Adrenal gland (tissue), 12 donors: ENCODE measurements around the gene AGAP1. TPM values are rescaled to one million over a fixed set of nuclear protein-coding genes. Genes with fewer than 3 reads are reported as not detected.

Experiments used
- DNase-seq, 7 donors: peaks; one replicate each; pipeline ENCODE4 v3.0.0-alpha.2; 2019 to 2020
- H3K27ac ChIP-seq, 5 donors: fragments of 200-600 bp; sonication (generic) in 4 of 5; 1 replicate in 3 of 5; 2 replicates in 2 of 5; pipeline versions ENCODE4 v1.5.1 to v1.8.0; 2016 to 2020; ENCODE audit warnings: mild to moderate bottlenecking in 1 of 5
- H3K27me3 ChIP-seq: fragments of 200-600 bp; 2 replicates; pipeline ENCODE4 v1.8.0; 2021
- H3K36me3 ChIP-seq, 2 donors: fragments of 200-600 bp; replicated peaks in 1 of 2; 1 replicate in 1 of 2; 2 replicates in 1 of 2; pipeline versions ENCODE4 v1.5.1 to v1.8.0; 2018 to 2022
- H3K4me1 ChIP-seq, 2 donors: fragments of 200-600 bp; replicated peaks in 1 of 2; 1 replicate in 1 of 2; 2 replicates in 1 of 2; pipeline versions ENCODE4 v1.5.1 to v1.8.0; 2018 to 2021
- H3K4me3 ChIP-seq, 4 donors: fragments of 200-600 bp; sonication (generic) in 3 of 4; one replicate each; pipeline ENCODE4 v1.5.1; 2016 to 2018
- H3K9me3 ChIP-seq, 3 donors: fragments of 200-600 bp; sonication (generic) in 1 of 3; replicated peaks in 1 of 3; 1 replicate in 2 of 3; 2 replicates in 1 of 3; pipeline versions ENCODE4 v1.5.1 to v1.8.0; 2016 to 2021
- CTCF ChIP-seq, 6 experiments: fragments of 450-650 bp in 4 of 6; fragments of 200-600 bp in 2 of 6; sonication (generic) in 1 of 6; IDR thresholded peaks; 1 replicate in 5 of 6; 2 replicates in 1 of 6; pipeline versions ENCODE4 v1.5.1 to v1.8.0; 2016 to 2021; ENCODE audit warnings: antibody characterized with exemption in 6 of 6, mild to moderate bottlenecking in 2 of 6, moderate library complexity in 1 of 6
- POLR2A ChIP-seq, 2 donors: fragments of 450-650 bp; IDR thresholded peaks; one replicate each; pipeline ENCODE4 v1.6.1; 2017; ENCODE audit warnings: antibody characterized with exemption in 2 of 2, mild to moderate bottlenecking in 2 of 2, moderate library complexity in 1 of 2
- WGBS, 4 donors: extraction: QIAGEN DNeasy Blood & Tissue Kit in 2 of 4; methylation state at CpG; one replicate each; pipeline versions ENCODE4 v1.1.5 to v1.1.7; 2013 to 2017; 5-methylcytosine and 5-hydroxymethylcytosine counted together
- intact Hi-C, 2 donors: fragments of 100-400 bp; cut with DNase I; formaldehyde crosslinking; loops; one replicate each; pipeline versions ENCODE4 v1.14.1 to v1.15.0; 2022 to 2023
- polyA plus RNA-seq, 3 donors: library from polyadenylated mRNA; stranded (reverse); fragments of 200-250 nt in 2 of 3; fragments of 350-450 nt in 1 of 3; fragmentation: Illumina TruSeq in 1 of 3; extraction: RNeasy Lipid Tissue Mini Kit (QIAGEN cat#74804) in 1 of 3; gene quantifications; one replicate each; pipeline ENCODE4 v1.2.3, GENCODE V29; 2013 to 2014
- total RNA-seq, 9 donors: library from RNA; depleted of rRNA in 4 of 9; stranded (reverse); fragments of >200 nt in 4 of 9; fragments of 120-200 nt in 1 of 9; fragmentation: NEBNext Ultra II Directional in 1 of 9; extraction: Animal tissue kit (Norgen Biotek cat#: 25700) in 1 of 9; gene quantifications; one replicate each; pipeline versions ENCODE4 v1.1.0 to v1.2.4, GENCODE V29; 2013 to 2023
- donor health status: healthy with polysubstance abuse.
- donor health status: Bipolar disorder and iron deficiency.
- donor health status: DM: yes; HTN: yes; CAD: no.
- donor health status: DM: no; HTN: no; CAD: no.
- donor health status: DM: no; HTN: no; CAD: no.
- donor health status: DM: yes; HTN: yes; CAD: no.

Gene AGAP1
- total and polyA plus RNA-seq, 12 donors = 5.3 to 29.6 (median 17.7) TPM

- Histone ChIP-seq H3K27me3 (no peaks in the 10 kb centered on the region), H3K4me3 (no peak overlapping the region), H3K4me1 (no peaks in the 10 kb centered on the region), H3K27ac (no peak overlapping the region), H3K9me3 (no peaks in the 10 kb centered on the region), H3K36me3 (no peaks in the 10 kb centered on the region)
- WGBS, 4 donors = 82 to 90% (median 86%) methylated on average over 6 to 12 of the region's 12 CpGs
- TF ChIP-seq CTCF (IDR thresholded peaks at IDR 0.05) (no peak), POLR2A (IDR thresholded peaks at IDR 0.05) (no peak)
- intact Hi-C loops = no loop called here
- no peak for DNase-seq
Observed at GRCh38 chr2:235728800-235729556, 235.1 kb downstream of the AGAP1 start.

GRCh38 chr2:235729557-235729947 lies 235.7 kb downstream of the AGAP1 start:
- Histone ChIP-seq H3K27ac (no peak overlapping the region), H3K27me3 (no peaks in the 10 kb centered on the region), H3K9me3 (no peaks in the 10 kb centered on the region), H3K4me1 (no peaks in the 10 kb centered on the region), H3K4me3 (no peak overlapping the region), H3K36me3 (no peaks in the 10 kb centered on the region)
- intact Hi-C loops = no loop called here
- WGBS, 4 donors = 82 to 87% (median 85%) methylated on average over 3 to 4 of the region's 4 CpGs
- TF ChIP-seq CTCF (IDR thresholded peaks at IDR 0.05) (no peak), POLR2A (IDR thresholded peaks at IDR 0.05) (no peak)
- DNase-seq = no peak

GRCh38 chr2:235730115-235730514 lies 236.3 kb downstream of the AGAP1 start:
- TF ChIP-seq POLR2A (IDR thresholded peaks at IDR 0.05) (no peak), CTCF (IDR thresholded peaks at IDR 0.05) (no peak)
- Histone ChIP-seq H3K36me3 (no peaks in the 10 kb centered on the region), H3K9me3 (no peaks in the 10 kb centered on the region), H3K4me3 (no peak overlapping the region), H3K4me1 (no peaks in the 10 kb centered on the region), H3K27ac (no peak overlapping the region), H3K27me3 (no peaks in the 10 kb centered on the region)
- intact Hi-C loops = no loop called here
- DNase-seq = no peak
- whole genome bisulfite sequencing, 4 donors = 87 to 92% (median 90%) methylated on average over 7 of the region's 7 CpGs

- H3K36me3 ChIP-seq = no peaks in the 10 kb centered on the region
- no peak for TF ChIP-seq POLR2A (IDR thresholded peaks at IDR 0.05)
- TF ChIP-seq CTCF (IDR thresholded peaks at IDR 0.05) = no peak
- H3K27ac ChIP-seq = no peak overlapping the region
- WGBS, 4 donors = 86 to 97% (median 90%) methylated on average over 3 of the region's 3 CpGs
- no peaks in the 10 kb centered on the region for H3K9me3 ChIP-seq
- no peaks in the 10 kb centered on the region for H3K27me3 ChIP-seq
- intact Hi-C loops = no loop called here
- H3K4me1 ChIP-seq = no peaks in the 10 kb centered on the region
- DNase-seq = no peak
- no peak overlapping the region for H3K4me3 ChIP-seq
Observed at GRCh38 chr2:235733761-235734160, 239.9 kb downstream of the AGAP1 start.
